ENCODE data around the gene ZIC1.

GRCh38 chr3:147368561-147369221 is 40.5 kb upstream of the ZIC1 start:
- TF ChIP-seq CTCF (IDR thresholded peaks at IDR 0.05) (no peak), EZH2 (IDR thresholded peaks at IDR 0.05; ENCODE audit: borderline replicate concordance, insufficient read depth, low read depth, low read length, poor library complexity, severe bottlenecking) (no peak)

Data from B cell (primary cell).